HG03060 (cell line): ENCODE data around the gene CCT2.

Experiments
- ATAC-seq: cut with Tn5 transposase; IDR thresholded peaks from one replicate; pipeline ENCODE4 v1.9.1; 2021; ENCODE audit warnings: low read depth, moderate number of reproducible peaks; ENCODE audit not compliant: unreplicated experiment

The CCT2 gene

GRCh38 chr12:69585189-69586062 lies at the start of gene CCT2:
Gene CCT2, plus strand, starts transcription at chr12:69585459. Its CDS starts 63 bp downstream, at chr12:69585522.
- ATAC-seq, result peak; percentile 95

GRCh38 chr12:69540987-69541386 lies 44.3 kb upstream of the CCT2 start:
- ATAC-seq, result no peak

GRCh38 chr12:69544087-69544486 lies 41.2 kb upstream of the CCT2 start:
- no peak for ATAC-seq

- ATAC-seq, result no peak
Observed at GRCh38 chr12:69545081-69545480, 40.2 kb upstream of the CCT2 start.

- peak; percentile 72 for ATAC-seq
Observed at GRCh38 chr12:69546693-69547438, 38.4 kb upstream of the CCT2 start.

GRCh38 chr12:69548687-69549086 lies 36.6 kb upstream of the CCT2 start:
- ATAC-seq, result no peak

GRCh38 chr12:69550569-69551350 lies 34.5 kb upstream of the CCT2 start:
- no peak for ATAC-seq

- ATAC-seq, result no peak
Observed at GRCh38 chr12:69553628-69554248, 31.5 kb upstream of the CCT2 start.

GRCh38 chr12:69555461-69555860 lies 29.8 kb upstream of the CCT2 start:
- no peak for ATAC-seq

- no peak for ATAC-seq
Observed at GRCh38 chr12:69556383-69556782, 28.9 kb upstream of the CCT2 start.

- ATAC-seq, result no peak
Observed at GRCh38 chr12:69563166-69563762, 22.0 kb upstream of the CCT2 start.

- ATAC-seq, result no peak
Observed at GRCh38 chr12:69566603-69567002, 18.7 kb upstream of the CCT2 start.

GRCh38 chr12:69569236-69569635 lies 16.0 kb upstream of the CCT2 start:
- no peak for ATAC-seq

- no peak for ATAC-seq
Observed at GRCh38 chr12:69570000-69570516, 15.2 kb upstream of the CCT2 start.

GRCh38 chr12:69570545-69571399 lies 14.5 kb upstream of the CCT2 start:
- ATAC-seq, result no peak

- ATAC-seq, result no peak
Observed at GRCh38 chr12:69575346-69575745, 9.9 kb upstream of the CCT2 start.

- ATAC-seq, result no peak
Observed at GRCh38 chr12:69578283-69578682, 7.0 kb upstream of the CCT2 start.

GRCh38 chr12:69579029-69579428 lies 6.2 kb upstream of the CCT2 start:
- ATAC-seq, result no peak

- ATAC-seq, result no peak
Observed at GRCh38 chr12:69580074-69580473, 5.2 kb upstream of the CCT2 start.
